Measurements from ENCODE around the gene PPP2R2C. TPM values are rescaled to one million over a fixed set of nuclear protein-coding genes. Genes with fewer than 3 reads are reported as not detected.
A peak's percentile ranks its signal among the peaks of the same experiment; 100 is the strongest.

The PPP2R2C gene
- total RNA-seq, 2 donors from 2014 or later, result 8.0 to 10.4 TPM

DNA sequence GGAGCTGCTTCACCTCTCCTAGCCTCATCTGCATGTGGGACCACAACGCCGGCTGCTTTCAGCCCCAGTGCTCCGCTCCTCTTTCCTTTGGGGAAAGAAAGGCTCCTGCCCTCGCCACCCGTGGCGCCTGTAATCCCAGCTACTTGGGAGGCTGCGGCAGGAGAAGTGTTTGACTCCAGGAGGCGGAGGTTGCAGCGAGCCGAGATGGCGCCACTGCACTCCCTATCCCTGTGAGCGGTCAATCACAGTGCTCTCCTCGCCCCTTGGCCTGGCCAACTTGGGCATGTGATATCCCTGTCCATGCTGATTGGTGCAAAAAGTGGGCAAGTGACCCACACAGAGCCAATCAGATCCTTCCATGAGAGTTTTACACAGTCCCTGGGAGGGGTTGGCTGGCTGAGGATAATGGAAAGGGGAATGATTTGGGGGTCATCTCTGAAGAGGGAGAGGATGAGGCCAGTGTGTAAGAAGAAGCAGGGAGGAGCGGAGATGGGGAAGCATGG, 146.6 kb downstream of the PPP2R2C start:
- Histone ChIP-seq H3K4me1 (replicated peaks) (no peaks in the 10 kb centered on the region), H3K27ac (no peak overlapping the region), H3K9me3 (no peaks in the 10 kb centered on the region), H3K27me3 (replicated peaks; ENCODE audit: insufficient read depth) (no peaks in the 10 kb centered on the region), H3K36me3 (no peaks in the 10 kb centered on the region), H3K4me3 (no peak overlapping the region)
- TF ChIP-seq, protein P1, sequence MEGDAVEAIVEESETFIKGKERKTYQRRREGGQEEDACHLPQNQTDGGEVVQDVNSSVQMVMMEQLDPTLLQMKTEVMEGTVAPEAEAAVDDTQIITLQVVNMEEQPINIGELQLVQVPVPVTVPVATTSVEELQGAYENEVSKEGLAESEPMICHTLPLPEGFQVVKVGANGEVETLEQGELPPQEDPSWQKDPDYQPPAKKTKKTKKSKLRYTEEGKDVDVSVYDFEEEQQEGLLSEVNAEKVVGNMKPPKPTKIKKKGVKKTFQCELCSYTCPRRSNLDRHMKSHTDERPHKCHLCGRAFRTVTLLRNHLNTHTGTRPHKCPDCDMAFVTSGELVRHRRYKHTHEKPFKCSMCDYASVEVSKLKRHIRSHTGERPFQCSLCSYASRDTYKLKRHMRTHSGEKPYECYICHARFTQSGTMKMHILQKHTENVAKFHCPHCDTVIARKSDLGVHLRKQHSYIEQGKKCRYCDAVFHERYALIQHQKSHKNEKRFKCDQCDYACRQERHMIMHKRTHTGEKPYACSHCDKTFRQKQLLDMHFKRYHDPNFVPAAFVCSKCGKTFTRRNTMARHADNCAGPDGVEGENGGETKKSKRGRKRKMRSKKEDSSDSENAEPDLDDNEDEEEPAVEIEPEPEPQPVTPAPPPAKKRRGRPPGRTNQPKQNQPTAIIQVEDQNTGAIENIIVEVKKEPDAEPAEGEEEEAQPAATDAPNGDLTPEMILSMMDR (IDR thresholded peaks at IDR 0.05), result no peak
- TF ChIP-seq POLR2A (IDR thresholded peaks at IDR 0.05) (no peak), POLR2AphosphoS5 (IDR thresholded peaks at IDR 0.05) (no peak)
- intact Hi-C loops (cut with DNase I), result loop anchor here (2.0 to 5.0 kb wide), 2 partner anchors 77 to 329 kb away; no protein-coding TSS in a partner anchor
- 91% methylated on average over 14 of the region's 14 CpGs for WGBS
- DNase-seq (ENCODE audit: low spot score), result no peak

DNA sequence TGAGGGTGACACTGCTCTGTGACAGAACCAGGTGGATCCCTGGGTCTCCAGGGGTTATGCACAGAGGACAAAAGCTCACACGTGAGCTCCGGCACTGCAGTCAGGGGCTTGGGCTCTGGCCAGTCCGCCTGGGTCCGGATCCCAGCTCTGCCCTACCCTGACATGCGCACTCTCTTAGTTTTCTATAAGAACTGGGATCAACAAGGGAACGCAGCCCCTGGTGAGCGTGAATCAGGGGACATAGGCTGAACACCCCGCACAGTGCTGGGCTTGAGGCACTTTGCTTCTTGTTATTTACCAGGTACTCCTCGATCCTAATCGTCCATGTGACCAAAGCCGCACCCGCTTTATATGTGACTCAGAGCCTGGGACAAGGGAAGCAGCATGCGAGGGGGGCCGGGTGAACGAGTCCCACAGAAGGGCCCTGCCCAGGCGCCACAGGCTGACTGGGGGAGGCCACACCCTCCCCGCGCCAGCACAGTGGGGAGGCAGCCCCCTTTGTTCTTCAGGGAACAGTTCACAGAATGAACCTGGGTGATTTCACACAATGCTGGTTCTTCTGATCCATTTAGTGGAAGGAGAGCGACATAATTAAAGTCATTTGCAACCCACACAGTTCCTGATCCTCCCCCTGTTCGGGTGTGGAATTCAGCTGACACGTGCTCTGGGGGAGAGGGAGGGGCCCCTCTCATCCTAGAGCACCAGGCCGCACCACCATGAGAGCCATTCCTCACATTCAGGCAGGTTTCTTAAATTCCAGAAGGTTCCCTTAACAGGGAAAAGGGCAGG, 147.2 kb downstream of the PPP2R2C start:
- no peak overlapping the region for H3K27ac ChIP-seq
- no peaks in the 10 kb centered on the region for H3K27me3 ChIP-seq (replicated peaks; ENCODE audit: insufficient read depth)
- H3K36me3 ChIP-seq, result no peaks in the 10 kb centered on the region
- no peaks in the 10 kb centered on the region for H3K4me1 ChIP-seq (replicated peaks)
- H3K9me3 ChIP-seq, result no peaks in the 10 kb centered on the region
- H3K4me3 ChIP-seq, result no peak overlapping the region
- WGBS, result 27% methylated on average over 22 of the region's 22 CpGs
- peak; percentile 76 for DNase-seq (ENCODE audit: low spot score)
- intact Hi-C loops (cut with DNase I), result loop anchor here (5.0 kb wide), 1 partner anchor 328 kb away; no protein-coding TSS in a partner anchor
- no peak for TF ChIP-seq POLR2A (IDR thresholded peaks at IDR 0.05)
- TF ChIP-seq POLR2AphosphoS5 (IDR thresholded peaks at IDR 0.05), result peak; percentile 52

DNA sequence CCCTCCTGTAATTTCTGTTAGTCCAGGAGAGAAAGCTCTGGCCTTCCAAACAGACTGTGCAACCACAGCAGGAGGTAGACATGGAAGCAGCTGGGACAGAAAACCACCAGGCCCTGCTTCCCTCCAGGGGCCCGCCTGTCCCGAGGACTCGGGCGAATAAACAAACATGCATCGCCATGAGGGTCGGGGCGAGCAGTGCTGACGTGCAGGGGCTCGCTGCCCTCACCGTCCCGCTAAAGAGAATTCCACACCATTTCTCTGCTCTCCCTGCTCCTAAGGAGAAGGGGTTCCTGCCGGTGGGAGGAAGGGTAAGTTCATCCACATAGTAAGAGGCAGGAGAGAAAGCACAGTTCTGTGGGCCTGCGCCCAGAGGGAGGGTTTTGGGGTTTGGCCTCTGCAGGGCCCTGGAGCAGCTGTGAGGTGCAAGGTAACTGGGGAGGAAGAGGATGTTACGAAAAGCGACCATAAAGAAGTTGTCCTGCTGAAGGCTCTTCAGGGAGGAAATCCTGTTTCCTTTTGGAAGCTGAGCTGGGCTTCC, 147.9 kb downstream of the PPP2R2C start:
- WGBS, result 57% methylated on average over 15 of the region's 15 CpGs
- no peak for DNase-seq (ENCODE audit: low spot score)
- intact Hi-C loops (cut with DNase I), result no loop called here
- Histone ChIP-seq H3K27me3 (replicated peaks; ENCODE audit: insufficient read depth) (no peaks in the 10 kb centered on the region), H3K9me3 (no peaks in the 10 kb centered on the region), H3K4me1 (replicated peaks) (no peaks in the 10 kb centered on the region), H3K36me3 (no peaks in the 10 kb centered on the region), H3K4me3 (no peak overlapping the region), H3K27ac (no peak overlapping the region)
- TF ChIP-seq POLR2AphosphoS5 (IDR thresholded peaks at IDR 0.05) (no peak), POLR2A (IDR thresholded peaks at IDR 0.05) (no peak)
- TF ChIP-seq, protein P1 (IDR thresholded peaks at IDR 0.05), result no peak

DNA sequence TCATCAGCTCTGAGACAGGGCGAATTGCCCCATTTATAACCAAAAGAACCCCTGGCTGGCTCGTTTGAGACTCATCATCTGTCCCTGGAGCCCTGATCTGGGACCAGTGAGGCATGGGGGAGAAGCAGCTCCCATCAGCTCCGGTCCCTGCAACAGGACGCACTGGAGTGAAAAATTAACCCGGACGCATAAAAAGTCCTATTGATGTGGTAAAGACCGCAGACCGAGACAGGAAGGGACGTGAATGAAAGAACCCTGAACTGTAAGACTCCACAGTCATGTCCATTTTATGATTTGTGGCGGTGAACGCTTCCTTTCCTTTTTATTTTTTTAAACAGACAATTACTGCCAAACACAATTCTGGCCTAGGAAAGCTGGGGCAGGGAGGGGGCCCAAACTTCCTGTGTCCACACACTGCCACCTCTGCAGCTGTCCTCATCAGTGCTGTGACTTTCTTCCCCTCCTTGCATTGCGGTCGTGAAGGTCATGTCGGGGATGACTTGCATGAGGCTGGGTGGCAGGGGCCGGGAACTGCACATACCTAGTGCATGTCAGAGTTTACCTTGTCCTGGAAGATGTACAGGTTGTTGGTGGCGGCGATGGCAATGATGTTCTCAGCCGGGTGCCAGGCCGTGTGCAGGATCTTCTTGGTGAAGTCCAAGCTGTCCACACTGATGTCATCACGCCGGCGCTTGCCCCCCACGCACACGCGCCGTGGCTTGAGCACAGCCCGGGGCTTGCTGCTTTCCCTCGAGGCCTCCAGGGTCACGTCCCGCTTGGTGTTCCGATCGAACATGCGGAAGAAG, 149.4 kb downstream of the PPP2R2C start:
- no peaks in the 10 kb centered on the region for H3K27me3 ChIP-seq (replicated peaks; ENCODE audit: insufficient read depth)
- intact Hi-C loops (cut with DNase I), result no loop called here
- no peak overlapping the region for H3K4me3 ChIP-seq
- no peaks in the 10 kb centered on the region for H3K4me1 ChIP-seq (replicated peaks)
- DNase-seq (ENCODE audit: low spot score), result no peak
- no peaks in the 10 kb centered on the region for H3K9me3 ChIP-seq
- no peak overlapping the region for H3K27ac ChIP-seq
- TF ChIP-seq, protein P1 (IDR thresholded peaks at IDR 0.05), result no peak
- TF ChIP-seq POLR2A (IDR thresholded peaks at IDR 0.05), result no peak
- no peak for TF ChIP-seq POLR2AphosphoS5 (IDR thresholded peaks at IDR 0.05)
- no peaks in the 10 kb centered on the region for H3K36me3 ChIP-seq
- 80% methylated on average over 33 of the region's 33 CpGs for WGBS

Measured in prostate gland (tissue), 2 donors.